Measurements from ENCODE around the gene MLLT10.

MLLT10 gene
- 79.2 to 92.5 reads per million in 2 donors for total RNA-seq

GRCh38 chr10:21533467-21534279, at the start of gene MLLT10:
Gene MLLT10 (plus strand): TSS chr10:21534232. CDS start chr10:21534645, 413 bp downstream.
- no peak for DNase-seq

GRCh38 chr10:21487416-21488180, 46.4 kb upstream of the MLLT10 start:
- DNase-seq, result no peak

DNA sequence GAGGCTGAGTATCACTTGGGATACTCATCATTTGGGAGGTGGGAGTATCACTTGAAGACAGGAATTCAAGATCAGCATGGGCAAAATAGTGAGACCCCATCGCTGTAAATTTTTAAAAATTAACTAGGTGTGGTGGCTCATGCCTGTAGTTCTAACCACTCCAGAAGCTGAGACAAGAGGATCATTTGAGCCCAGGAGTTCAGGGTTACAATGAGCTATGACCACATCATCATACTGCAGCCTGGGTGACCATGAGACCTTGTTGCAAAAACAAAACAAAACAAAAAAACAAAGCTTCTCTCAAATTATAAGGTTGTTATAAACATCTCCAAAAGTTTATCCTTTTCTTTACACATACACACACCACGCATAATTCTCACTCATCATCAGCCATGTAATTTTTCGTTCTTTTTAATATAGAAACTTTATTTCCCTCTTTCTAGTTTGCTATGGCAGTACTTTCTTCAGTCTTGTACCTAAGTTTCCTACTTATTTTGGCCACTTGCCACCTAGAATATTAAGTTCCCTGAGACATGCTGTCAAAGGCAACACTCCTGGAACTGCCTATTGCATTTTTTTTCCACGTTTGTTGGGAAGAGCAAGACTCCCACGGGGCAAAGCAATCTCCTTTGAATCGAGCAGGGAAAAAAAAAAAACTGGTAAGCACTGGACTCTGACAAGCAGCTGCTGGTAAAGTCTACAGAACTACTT, 45.6 kb upstream of the MLLT10 start:
- DNase-seq, result no peak

DNA sequence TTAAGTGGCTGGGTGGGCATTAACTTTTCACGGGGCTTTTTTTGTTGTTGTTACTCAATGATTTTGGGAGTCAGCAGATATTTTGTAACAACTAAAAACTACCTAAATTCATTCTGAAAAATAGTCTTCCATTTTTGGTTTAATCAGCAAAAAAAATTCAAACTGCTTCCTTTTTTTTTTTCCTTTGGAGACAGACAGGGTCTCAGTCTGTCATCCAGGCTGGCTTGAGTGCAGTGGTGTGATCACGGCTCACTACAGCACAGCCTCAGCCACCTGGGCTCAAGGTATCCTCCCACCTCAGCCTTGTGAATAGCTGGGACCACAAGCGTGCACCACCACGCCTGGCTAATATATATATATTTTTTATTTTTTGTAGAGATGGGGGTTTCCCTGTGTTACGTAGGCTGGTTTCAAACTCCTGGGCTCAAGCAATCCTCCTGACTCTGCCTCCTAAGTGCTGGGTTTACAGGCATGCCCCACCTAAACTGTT, 45.0 kb upstream of the MLLT10 start:
- DNase-seq, result no peak

GRCh38 chr10:21490028-21490710, 43.9 kb upstream of the MLLT10 start:
- no peak for DNase-seq

DNA sequence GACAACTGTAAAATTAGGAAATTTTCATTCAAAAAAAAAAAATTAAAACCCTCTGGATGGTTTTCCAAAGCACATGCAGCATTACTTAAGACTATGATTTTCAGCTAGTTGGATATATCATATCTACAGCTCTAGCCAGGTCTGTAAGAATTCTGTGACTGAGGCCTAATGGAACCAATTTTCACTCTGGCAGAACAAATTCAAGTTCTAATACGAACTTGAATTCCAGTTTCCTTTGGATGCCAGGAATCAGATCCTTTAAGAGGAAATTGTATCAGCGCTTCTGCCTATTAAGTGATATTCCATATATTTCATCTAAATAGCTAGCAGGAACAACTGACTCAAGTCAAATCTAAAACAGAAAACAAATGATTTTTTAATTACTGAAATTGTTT, 43.3 kb upstream of the MLLT10 start:
- no peak for DNase-seq

DNA sequence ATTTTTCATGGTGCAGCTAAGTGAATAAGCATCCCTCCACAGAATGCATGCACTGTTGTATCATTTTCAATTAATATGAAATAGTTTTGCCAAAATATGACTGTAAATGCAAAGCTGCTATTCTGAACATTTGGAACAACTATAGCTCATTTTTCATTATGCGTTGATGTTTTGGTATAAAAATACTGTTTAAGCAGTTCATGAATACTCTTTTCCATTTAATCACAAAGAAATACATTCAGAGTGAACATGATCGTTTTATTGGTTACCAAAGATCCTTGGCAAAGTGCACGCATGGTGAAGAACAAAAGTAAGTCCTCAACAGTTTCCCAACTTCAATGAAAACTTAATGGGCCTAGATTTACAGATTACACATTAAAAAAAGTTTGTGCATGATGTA, 41.6 kb upstream of the MLLT10 start:
- no peak for DNase-seq

DNA sequence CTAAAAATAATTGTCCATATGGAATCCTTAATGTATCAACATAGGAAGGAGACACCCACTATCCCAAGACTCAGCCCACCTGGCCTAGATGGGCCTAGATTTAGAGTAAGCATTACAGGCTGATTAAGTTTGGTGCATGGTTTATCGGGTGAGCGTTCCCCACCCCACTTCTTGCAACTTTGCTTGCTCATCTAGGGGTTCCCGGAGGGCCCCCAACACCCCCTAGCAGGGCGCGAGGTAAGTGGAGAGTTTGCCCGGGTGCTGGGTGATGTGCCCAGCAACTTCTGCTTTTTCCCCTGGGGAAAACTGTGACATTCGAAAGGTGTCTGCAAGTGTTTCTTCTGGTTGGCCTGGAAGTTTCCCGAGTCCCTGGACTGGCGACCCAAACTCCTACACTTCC, 40.2 kb upstream of the MLLT10 start:
- no peak for DNase-seq

DNA sequence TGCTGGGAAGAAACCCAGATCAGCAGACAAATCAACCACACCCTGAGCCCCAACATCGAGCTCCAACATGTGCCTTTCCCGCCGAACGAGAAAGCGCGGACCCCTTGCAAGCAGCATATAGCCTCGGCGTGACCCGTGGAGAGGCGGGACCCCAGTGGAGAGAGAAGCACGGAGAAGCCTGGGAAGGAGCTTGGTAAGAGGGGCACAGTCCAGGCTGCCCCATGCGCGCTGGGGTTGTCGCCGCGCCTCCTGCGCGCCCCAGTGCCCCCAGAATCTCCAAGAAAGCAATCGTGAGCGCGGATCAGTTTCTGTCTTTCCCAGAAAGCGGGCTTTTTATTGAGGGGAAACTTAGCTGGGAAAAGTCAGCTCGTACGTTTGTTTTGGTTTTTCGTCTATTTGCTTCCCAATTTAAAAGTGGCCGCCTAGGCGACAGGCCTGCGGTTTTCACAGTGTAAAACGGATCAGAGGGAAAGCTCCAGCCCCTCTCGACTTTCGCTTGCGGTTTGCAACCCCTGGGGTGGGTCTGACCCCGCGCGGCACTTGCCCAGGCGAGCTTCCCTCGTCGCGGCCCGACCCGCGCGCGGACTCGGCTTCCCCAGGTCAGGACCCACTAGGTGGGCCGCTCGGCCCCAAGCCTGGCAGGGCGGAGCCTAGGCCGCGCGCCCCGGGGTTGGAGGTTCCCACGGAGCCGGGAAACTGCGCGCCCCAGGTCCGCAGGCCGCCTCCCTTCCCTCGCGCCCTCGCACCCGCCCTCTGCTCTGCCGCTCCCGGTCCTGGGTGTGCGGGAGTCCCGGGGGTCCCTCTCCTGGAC, 39.6 kb upstream of the MLLT10 start:
- no peak for DNase-seq

DNA sequence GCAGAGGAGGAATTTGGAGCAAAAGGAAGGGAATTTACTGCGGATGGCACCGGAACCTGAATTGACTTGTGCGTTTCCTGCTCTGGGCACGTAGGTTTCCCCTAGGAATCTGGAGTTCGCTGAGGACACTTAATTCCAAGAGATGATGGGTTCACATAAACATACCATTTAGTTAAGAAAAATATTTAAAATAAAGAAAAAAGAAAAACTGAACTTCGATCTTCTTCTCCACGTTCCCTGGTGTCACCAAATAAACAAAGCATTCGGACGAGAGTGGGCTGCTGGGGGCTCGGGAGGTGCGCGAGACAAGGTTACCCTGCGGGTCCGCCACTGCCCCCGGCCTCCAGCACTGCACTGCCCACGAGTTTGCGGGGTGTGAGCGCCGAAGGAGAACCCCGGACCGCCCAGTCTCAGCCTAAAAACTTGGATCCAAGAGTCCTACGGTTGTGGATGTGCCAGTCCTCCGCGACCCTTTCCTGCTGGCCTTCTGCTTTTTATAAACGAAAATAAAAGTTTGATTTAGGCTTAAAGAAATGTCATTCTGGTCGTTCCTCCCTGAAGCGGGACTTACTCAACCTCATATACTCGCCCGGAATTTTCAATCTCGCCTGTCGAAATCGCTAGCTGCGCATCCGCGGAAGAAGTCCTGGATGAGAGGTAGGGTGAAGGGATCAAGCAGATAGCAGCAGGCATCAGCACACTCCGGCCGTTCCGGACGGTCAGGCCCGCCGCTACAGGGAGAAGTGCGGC, 38.9 kb upstream of the MLLT10 start:
- DNase-seq, result no peak

- peak; percentile 84 for DNase-seq
Observed at GRCh38 chr10:21495752-21496342, 38.2 kb upstream of the MLLT10 start.

- peak; percentile 48 for DNase-seq
Observed at GRCh38 chr10:21496343-21497176, 37.5 kb upstream of the MLLT10 start.

GRCh38 chr10:21497177-21497807, 36.7 kb upstream of the MLLT10 start:
- DNase-seq, result no peak

- no peak for DNase-seq
Observed at GRCh38 chr10:21498377-21498776, 35.7 kb upstream of the MLLT10 start.

GRCh38 chr10:21498986-21499385, 35.0 kb upstream of the MLLT10 start:
- DNase-seq, result no peak

DNA sequence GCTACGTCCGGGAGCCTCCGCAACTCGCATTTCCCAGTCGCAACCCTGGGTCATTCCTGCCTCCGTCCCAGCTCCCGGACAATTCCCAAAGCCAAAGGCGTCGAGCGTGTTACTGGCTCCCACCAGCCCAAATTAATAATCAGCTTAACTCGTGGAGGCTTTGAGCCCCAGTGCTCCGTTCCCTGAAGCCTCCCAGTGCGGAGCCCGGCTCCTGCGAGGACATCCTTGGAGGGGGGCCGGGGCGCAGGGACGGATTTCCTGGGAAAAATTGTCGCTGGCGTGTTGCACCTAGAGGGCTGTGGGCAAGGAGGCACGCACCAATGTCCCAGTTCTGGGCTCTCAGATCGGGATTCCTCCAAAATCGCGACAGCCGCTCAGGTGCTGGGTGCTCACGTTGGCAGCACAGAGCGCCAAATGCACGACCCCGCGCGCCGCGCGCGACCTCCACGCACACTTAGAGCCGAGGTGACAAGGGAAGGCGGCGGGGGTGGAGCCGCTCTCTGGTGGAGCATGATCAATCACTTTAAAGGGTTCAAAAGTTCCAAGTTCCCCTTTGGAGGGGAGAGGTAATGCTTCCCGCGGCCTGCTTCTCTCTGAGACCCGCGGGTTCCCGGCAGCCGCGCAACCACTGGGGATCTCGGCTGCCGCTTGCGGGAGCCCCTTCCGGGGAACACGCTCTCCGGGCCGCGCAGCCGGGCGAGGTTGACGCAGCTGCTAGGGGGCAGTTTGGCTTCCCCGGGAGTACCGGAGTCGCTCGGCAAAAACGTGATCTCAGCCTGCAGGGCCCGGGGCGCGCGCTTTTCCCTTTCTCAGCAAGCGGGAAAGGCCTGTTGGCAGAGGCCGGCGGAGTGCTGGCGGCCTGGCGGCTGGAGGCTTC, 34.1 kb upstream of the MLLT10 start:
- no peak for DNase-seq

GRCh38 chr10:21500578-21500910, 33.5 kb upstream of the MLLT10 start:
- no peak for DNase-seq

GRCh38 chr10:21501091-21501490, 32.9 kb upstream of the MLLT10 start:
- no peak for DNase-seq

Measured in T-helper 9 cell (primary cell).